Measurements from ENCODE around the gene SMCO4. TPM values are rescaled to one million over a fixed set of nuclear protein-coding genes. Genes with fewer than 3 reads are reported as not detected.

SMCO4 gene
- total RNA-seq, 4 donors from 2014 or later, result 8.5 to 30.1 (median 20.9) TPM

DNA sequence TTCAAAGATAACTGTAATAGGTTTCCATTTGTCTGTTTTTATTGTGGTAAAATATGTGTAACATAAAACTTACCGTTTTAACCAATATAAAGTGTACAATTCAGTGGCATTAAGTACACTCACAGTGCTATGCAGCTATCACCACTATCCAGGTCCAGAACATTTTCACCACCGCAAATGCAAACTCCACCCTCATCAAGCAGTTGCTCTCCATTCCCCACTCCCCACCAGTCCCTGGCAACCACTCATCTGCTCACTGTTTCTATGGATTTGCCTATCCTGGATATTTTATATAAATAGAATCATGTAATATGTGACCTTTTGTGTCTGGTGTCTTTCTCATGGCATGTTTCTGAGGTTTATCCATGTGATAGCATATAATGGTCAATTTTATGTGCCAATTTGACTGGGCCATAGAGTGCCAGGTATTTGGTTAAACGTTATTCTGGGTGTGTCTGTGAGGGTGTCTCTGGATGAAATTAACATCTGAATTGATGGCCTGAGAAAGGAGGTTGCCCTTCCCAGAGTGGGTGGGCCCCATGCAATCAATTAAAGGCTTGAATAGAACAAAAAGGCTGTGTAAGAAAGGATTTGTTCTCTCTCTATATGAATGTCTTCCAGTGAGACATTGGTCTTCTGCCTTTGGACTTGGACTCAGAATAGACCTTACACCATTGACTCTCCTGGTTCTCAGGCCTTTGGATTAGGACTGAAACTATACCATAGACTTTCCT is 17.2 kb upstream of the SMCO4 start:
- TF ChIP-seq, protein P1, sequence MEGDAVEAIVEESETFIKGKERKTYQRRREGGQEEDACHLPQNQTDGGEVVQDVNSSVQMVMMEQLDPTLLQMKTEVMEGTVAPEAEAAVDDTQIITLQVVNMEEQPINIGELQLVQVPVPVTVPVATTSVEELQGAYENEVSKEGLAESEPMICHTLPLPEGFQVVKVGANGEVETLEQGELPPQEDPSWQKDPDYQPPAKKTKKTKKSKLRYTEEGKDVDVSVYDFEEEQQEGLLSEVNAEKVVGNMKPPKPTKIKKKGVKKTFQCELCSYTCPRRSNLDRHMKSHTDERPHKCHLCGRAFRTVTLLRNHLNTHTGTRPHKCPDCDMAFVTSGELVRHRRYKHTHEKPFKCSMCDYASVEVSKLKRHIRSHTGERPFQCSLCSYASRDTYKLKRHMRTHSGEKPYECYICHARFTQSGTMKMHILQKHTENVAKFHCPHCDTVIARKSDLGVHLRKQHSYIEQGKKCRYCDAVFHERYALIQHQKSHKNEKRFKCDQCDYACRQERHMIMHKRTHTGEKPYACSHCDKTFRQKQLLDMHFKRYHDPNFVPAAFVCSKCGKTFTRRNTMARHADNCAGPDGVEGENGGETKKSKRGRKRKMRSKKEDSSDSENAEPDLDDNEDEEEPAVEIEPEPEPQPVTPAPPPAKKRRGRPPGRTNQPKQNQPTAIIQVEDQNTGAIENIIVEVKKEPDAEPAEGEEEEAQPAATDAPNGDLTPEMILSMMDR (IDR thresholded peaks at IDR 0.05), result no peak
- ATAC-seq (ENCODE audit: low FRiP score) (no peak), DNase-seq (ENCODE audit: low spot score) (no peak)

DNA sequence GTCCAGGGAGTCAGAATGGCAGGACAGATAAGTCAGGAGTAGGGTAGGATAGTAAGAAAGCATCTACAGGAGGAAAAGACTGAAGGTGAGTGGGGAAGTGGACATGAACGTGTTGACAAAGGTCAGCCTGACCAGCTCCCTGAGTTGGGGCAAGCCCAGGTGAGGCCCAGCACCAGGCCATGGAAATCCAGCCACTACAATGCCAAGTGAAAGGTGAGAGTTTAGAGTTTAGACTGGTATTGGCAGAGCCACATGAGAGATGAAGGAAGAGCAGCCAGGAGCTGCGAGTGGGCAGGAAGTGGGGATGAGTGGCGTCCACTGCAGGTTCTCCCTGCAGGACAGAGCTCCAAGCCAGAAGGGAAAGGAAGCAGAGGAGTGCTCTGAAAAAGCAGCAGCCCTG is 16.5 kb upstream of the SMCO4 start:
- no peak for ATAC-seq (ENCODE audit: low FRiP score)
- TF ChIP-seq, protein P1 (IDR thresholded peaks at IDR 0.05), result no peak
- DNase-seq (ENCODE audit: low spot score), result no peak

DNA sequence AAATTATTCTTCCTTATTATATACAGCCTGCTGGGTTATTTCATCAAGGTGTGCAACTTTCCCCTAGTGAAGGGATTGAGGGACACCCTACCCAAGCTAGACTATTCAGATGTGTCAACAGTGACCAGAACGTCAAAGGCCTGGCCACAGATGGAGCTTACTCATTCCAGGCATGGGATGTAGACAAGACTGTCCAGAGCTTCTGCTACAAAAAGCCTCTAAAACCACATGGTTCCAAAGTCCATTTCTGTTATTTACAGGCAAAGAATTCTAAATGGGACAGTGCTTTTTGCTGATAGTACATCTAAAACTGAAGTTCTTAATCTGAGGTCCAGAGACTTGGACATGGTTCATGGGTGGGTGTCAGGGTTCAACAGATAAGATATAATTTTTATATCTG is 9.7 kb upstream of the SMCO4 start:
- DNase-seq (ENCODE audit: low spot score), result no peak
- TF ChIP-seq, protein P1 (IDR thresholded peaks at IDR 0.05), result no peak
- ATAC-seq (ENCODE audit: low FRiP score), result no peak

DNA sequence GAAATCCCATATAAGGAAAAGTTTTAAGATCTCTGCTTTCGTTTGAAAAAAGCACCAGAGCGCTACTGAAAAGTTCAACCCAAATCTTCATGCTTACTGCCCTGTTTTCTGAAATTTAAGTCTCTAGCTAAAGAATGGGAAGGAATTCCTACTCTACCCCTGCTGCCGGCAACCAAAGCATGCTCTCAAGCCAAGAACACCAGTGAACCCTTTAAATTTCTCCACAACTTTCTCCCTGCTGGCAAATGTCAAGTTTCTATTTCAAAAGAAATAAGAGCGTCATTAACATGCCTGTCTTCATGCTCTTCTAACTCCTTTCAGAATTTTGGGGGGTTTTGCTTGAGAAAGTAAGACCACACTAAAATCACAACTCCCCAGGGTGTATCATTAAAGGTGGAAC is 6.8 kb upstream of the SMCO4 start:
- ATAC-seq (ENCODE audit: low FRiP score), result no peak
- TF ChIP-seq, protein P1 (IDR thresholded peaks at IDR 0.05), result no peak
- DNase-seq (ENCODE audit: low spot score), result no peak

DNA sequence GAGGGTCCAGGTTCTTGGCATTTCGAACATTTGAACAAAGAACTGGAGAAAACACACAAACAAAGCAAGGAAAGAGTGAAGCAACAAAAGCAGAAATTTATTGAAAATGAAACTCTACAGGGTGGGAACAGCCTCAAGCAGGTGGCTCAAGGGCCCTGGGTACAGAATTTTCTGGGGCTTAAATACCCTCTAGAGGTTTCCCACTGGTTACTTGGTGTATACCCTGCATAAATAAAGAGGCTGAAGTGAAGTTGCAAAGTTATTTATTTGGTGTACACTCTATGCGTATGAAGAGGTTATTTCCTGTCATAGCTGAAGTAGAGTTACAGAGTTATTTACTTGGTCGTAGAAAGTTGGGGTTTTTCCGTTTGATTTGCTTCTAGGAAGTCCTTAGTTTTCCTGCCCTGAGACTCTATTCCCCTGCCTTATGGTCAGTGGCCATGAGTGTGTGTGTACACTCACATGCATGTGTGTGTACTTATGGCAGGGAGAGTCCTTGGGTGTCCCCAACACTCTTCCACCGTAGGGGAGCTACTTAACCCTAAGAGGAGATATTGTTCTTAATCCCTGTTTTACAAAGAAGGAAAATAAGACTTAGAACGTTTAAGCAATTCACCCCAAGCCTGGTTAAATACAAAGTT is 5.6 kb upstream of the SMCO4 start:
- ATAC-seq (ENCODE audit: low FRiP score) (no peak), DNase-seq (ENCODE audit: low spot score) (no peak)
- TF ChIP-seq, protein P1 (IDR thresholded peaks at IDR 0.05), result no peak

DNA sequence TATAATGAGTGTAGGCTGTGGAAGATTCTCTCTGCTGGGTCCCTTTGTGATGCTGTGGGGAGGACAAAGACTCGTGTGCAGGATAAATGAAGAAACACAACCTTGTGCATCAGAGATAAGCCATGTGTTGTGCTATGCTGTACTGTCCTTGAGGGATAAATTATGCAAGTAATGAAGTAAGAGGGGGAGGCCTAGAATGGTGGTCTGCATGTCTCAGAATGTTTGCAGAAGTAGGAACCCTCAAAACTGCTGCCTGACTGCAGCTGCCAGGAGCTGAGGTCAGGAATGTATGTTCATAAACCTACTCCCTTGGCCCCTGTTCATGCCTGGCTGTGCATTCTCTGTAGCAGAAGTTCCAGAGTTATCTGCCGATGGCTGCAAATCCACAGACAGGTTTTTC is 4.6 kb upstream of the SMCO4 start:
- DNase-seq (ENCODE audit: low spot score), result no peak
- ATAC-seq (ENCODE audit: low FRiP score), result no peak
- TF ChIP-seq, protein P1 (IDR thresholded peaks at IDR 0.05), result no peak

DNA sequence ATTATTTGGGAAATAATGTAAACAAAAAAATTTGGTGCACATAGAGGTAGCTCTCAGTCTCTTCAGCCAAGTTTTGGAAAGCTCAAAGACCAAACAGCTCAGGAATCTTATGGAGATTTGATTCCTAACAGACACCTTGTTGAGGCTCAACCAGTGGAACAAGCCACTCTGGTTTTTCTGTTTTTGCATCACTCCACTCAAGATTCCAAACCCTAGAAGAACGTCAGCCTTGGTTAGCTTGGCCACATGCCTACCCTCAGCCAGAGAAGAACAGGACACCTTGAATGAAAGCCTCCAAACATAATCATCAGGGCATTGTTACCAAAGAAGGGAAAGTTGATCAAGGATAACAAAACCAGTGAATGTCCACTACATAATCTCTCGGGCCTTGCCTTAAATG is 3.8 kb upstream of the SMCO4 start:
- ATAC-seq (ENCODE audit: low FRiP score) (no peak), DNase-seq (ENCODE audit: low spot score) (no peak)

More for the DNA sequence above, 3.8 kb upstream of the SMCO4 start:
- TF ChIP-seq, protein P1 (IDR thresholded peaks at IDR 0.05), result no peak

All from omental fat pad (tissue), 4 donors.